NT2/D1 (cell line): ENCODE data around the gene PRPF40B.

Experiments used
- DNase-seq: peaks from one replicate; pipeline ENCODE4 v3.0.0-alpha.2; 2011; ENCODE audit warnings: low read depth, low spot score
- H3K27me3 ChIP-seq: 2 replicates; pipeline ENCODE4 v1.6.0; 2011; ENCODE audit warnings: mild to moderate bottlenecking; ENCODE audit not compliant: insufficient read length, insufficient read depth
- H3K36me3 ChIP-seq: 2 replicates; pipeline ENCODE4 v1.6.1; 2011; ENCODE audit warnings: mild to moderate bottlenecking, low read length, mixed read lengths; ENCODE audit not compliant: insufficient read depth, insufficient read length
- H3K4me1 ChIP-seq: 2 replicates; pipeline ENCODE4 v1.5.1; 2011; ENCODE audit not compliant: insufficient read depth, insufficient read length
- H3K4me3 ChIP-seq: 2 replicates; pipeline ENCODE4 v1.5.1; 2011; ENCODE audit warnings: low read depth; ENCODE audit not compliant: insufficient read length
- H3K9ac ChIP-seq: 2 replicates; pipeline ENCODE4 v1.6.0; 2011; ENCODE audit warnings: low read depth; ENCODE audit not compliant: insufficient read length
- H3K9me3 ChIP-seq: 2 replicates; pipeline ENCODE4 v1.5.1; 2011; ENCODE audit warnings: mild to moderate bottlenecking, low read length; ENCODE audit not compliant: insufficient read depth
- SUZ12 ChIP-seq: IDR thresholded peaks from 2 replicates; pipeline ENCODE4 v1.6.1; 2011; ENCODE audit not compliant: insufficient read length, insufficient read depth; ENCODE audit errors: extremely low read depth
- YY1 ChIP-seq: IDR thresholded peaks from 2 replicates; pipeline ENCODE4 v1.6.1; 2011; ENCODE audit not compliant: insufficient read length, insufficient read depth
- ZNF274 ChIP-seq: IDR thresholded peaks from 2 replicates; pipeline ENCODE4 v1.6.1; 2011; ENCODE audit warnings: mild to moderate bottlenecking, low read depth, low read length

PRPF40B gene

GRCh38 chr12:49633703-49634345, 10.5 kb downstream of the PRPF40B start:
- Histone ChIP-seq H3K27me3 (no peaks in the 10 kb centered on the region), H3K4me3 (no peak overlapping the region), H3K36me3 (peaks cover 12% of the 10 kb centered on the region), H3K4me1 (no peaks in the 10 kb centered on the region), H3K9me3 (no peaks in the 10 kb centered on the region), H3K9ac (no peak overlapping the region)
- no peak for TF ChIP-seq SUZ12
- no peak for TF ChIP-seq ZNF274
- no peak for TF ChIP-seq YY1
- DNase-seq: no peak

- no peaks in the 10 kb centered on the region for H3K9me3 ChIP-seq
These were observed 11.7 kb downstream of the PRPF40B start for GRCh38 chr12:49635036-49635435.

GRCh38 chr12:49635656-49636055, 12.3 kb downstream of the PRPF40B start:
- no peak overlapping the region for H3K4me3 ChIP-seq
- H3K4me1 ChIP-seq: no peaks in the 10 kb centered on the region
- no peak for DNase-seq
- peaks cover 12% of the 10 kb centered on the region for H3K36me3 ChIP-seq
- TF ChIP-seq SUZ12: no peak
- no peak for TF ChIP-seq ZNF274
- no peak for TF ChIP-seq YY1
- no peaks in the 10 kb centered on the region for H3K9me3 ChIP-seq
- no peaks in the 10 kb centered on the region for H3K27me3 ChIP-seq
- no peak overlapping the region for H3K9ac ChIP-seq

More at GRCh38 chr12:49635036-49635435, 11.7 kb downstream of the PRPF40B start:
- H3K9ac ChIP-seq: no peak overlapping the region
- DNase-seq: no peak
- peaks cover 12% of the 10 kb centered on the region for H3K36me3 ChIP-seq
- TF ChIP-seq ZNF274 (no peak), SUZ12 (no peak), YY1 (no peak)
- no peaks in the 10 kb centered on the region for H3K4me1 ChIP-seq
- H3K4me3 ChIP-seq: no peak overlapping the region
- no peaks in the 10 kb centered on the region for H3K27me3 ChIP-seq

- Histone ChIP-seq H3K9me3 (no peaks in the 10 kb centered on the region), H3K36me3 (peaks cover 13% of the 10 kb centered on the region), H3K4me3 (no peak overlapping the region), H3K4me1 (no peaks in the 10 kb centered on the region), H3K9ac (no peak overlapping the region), H3K27me3 (no peaks in the 10 kb centered on the region)
- TF ChIP-seq SUZ12 (no peak), ZNF274 (no peak), YY1 (no peak)
- DNase-seq: no peak
These were observed 13.2 kb downstream of the PRPF40B start for GRCh38 chr12:49636574-49636973.

- Histone ChIP-seq H3K9me3 (no peaks in the 10 kb centered on the region), H3K36me3 (peaks cover 15% of the 10 kb centered on the region), H3K27me3 (no peaks in the 10 kb centered on the region), H3K4me1 (peaks cover 2% of the 10 kb centered on the region), H3K4me3 (no peak overlapping the region), H3K9ac (peak overlapping the region; percentile 33)
- TF ChIP-seq ZNF274 (no peak), YY1 (no peak), SUZ12 (no peak)
- peak; percentile 55 for DNase-seq
These were observed 13.8 kb downstream of the PRPF40B start for GRCh38 chr12:49636979-49637755.

GRCh38 chr12:49641748-49642369, 18.5 kb downstream of the PRPF40B start:
- H3K4me3 ChIP-seq: no peak overlapping the region
- H3K27me3 ChIP-seq: no peaks in the 10 kb centered on the region
- TF ChIP-seq SUZ12: no peak
- no peak for TF ChIP-seq ZNF274
- no peak for TF ChIP-seq YY1
- no peaks in the 10 kb centered on the region for H3K9me3 ChIP-seq
- peaks cover 57% of the 10 kb centered on the region for H3K36me3 ChIP-seq
- no peak for DNase-seq
- H3K4me1 ChIP-seq: peaks cover 5% of the 10 kb centered on the region
- H3K9ac ChIP-seq: no peak overlapping the region

- Histone ChIP-seq H3K9me3 (no peaks in the 10 kb centered on the region), H3K4me3 (no peak overlapping the region), H3K36me3 (peaks cover 59% of the 10 kb centered on the region), H3K9ac (no peak overlapping the region), H3K4me1 (peaks cover 8% of the 10 kb centered on the region), H3K27me3 (no peaks in the 10 kb centered on the region)
- TF ChIP-seq YY1 (no peak), ZNF274 (no peak), SUZ12 (no peak)
- no peak for DNase-seq
These were observed 19.0 kb downstream of the PRPF40B start for GRCh38 chr12:49642370-49642802.
